Measurements from ENCODE around the gene ANO6. TPM values are rescaled to one million over a fixed set of nuclear protein-coding genes. Genes with fewer than 3 reads are reported as not detected.
"Not testable (repeated sequence)": the region's sequence is repeated elsewhere in the genome, so short reads cannot be mapped to it uniquely, and the experiment has no call there.

ANO6 gene
- total RNA-seq, 1 experiment from 2014 or later = 51.4 TPM

GRCh38 chr12:45314770-45315169, 98.9 kb downstream of the ANO6 start:
- Histone ChIP-seq H3K4me3 (no peak overlapping the region), H3K27me3 (ENCODE audit: insufficient read depth, low read depth) (no peaks in the 10 kb centered on the region), H3K9me3 (ENCODE audit: insufficient read depth, low read depth) (no peaks in the 10 kb centered on the region), H3F3A (ENCODE audit: insufficient read depth, low read depth) (no peaks in the 10 kb centered on the region), H3K36me3 (ENCODE audit: low read depth) (peaks cover 11% of the 10 kb centered on the region; the same call in 1 of the 2 replicates), H3K79me2 (ENCODE audit: low read depth) (peaks cover 6% of the 10 kb centered on the region; the same call in 1 of the 2 replicates), H3K9me2 (ENCODE audit: insufficient read depth) (no peaks in the 10 kb centered on the region), H3K27ac (no peak overlapping the region), H3K4me1 (replicated peaks; ENCODE audit: insufficient read depth) (no peaks in the 10 kb centered on the region), H2AFZ (no peak overlapping the region), H3K4me2 (no peak overlapping the region), H4K20me1 (ENCODE audit: insufficient read depth) (no peaks in the 10 kb centered on the region)
- BruUV-seq (replicated peaks) = no TSS peak
- POLR2A ChIA-PET (ENCODE audit: unreplicated experiment) = interaction anchor here (0.5 kb wide), 1 partner anchor 16 kb away, joined by 4 read pairs; no protein-coding TSS in a partner anchor
- DNase-seq = no peak
- intact Hi-C loops (cut with micrococcal nuclease; ENCODE audit: unreplicated experiment) = no loop called here
- CTCF ChIA-PET = no interaction called here
- TF ChIP-seq EZH2 (IDR thresholded peaks at IDR 0.05; ENCODE audit: low read depth) = no peak
- no peak for TF ChIP-seq CTCF (conservative IDR thresholded peaks at IDR 0.05)

- no peaks in the 10 kb centered on the region for H3K9me3 ChIP-seq (ENCODE audit: insufficient read depth, low read depth)
- POLR2A ChIA-PET (ENCODE audit: unreplicated experiment) = no interaction called here
- no peak overlapping the region for H3K27ac ChIP-seq
- no peak overlapping the region for H3K4me3 ChIP-seq
- H3K36me3 ChIP-seq (ENCODE audit: low read depth) = peaks cover 11% of the 10 kb centered on the region; the same call in 1 of the 2 replicates
- TF ChIP-seq EZH2 (IDR thresholded peaks at IDR 0.05; ENCODE audit: low read depth) (no peak), CTCF (conservative IDR thresholded peaks at IDR 0.05) (no peak)
- no peaks in the 10 kb centered on the region for H3K9me2 ChIP-seq (ENCODE audit: insufficient read depth)
- H2AFZ ChIP-seq = no peak overlapping the region
- peaks cover 5% of the 10 kb centered on the region; the same call in 1 of the 2 replicates for H3K79me2 ChIP-seq (ENCODE audit: low read depth)
- H4K20me1 ChIP-seq (ENCODE audit: insufficient read depth) = no peaks in the 10 kb centered on the region
- no peaks in the 10 kb centered on the region for H3K27me3 ChIP-seq (ENCODE audit: insufficient read depth, low read depth)
- intact Hi-C loops (cut with micrococcal nuclease; ENCODE audit: unreplicated experiment) = no loop called here
- DNase-seq = no peak
- H3F3A ChIP-seq (ENCODE audit: insufficient read depth, low read depth) = no peaks in the 10 kb centered on the region
- BruUV-seq (replicated peaks) = no TSS peak
- H3K4me2 ChIP-seq = no peak overlapping the region
- no peaks in the 10 kb centered on the region for H3K4me1 ChIP-seq (replicated peaks; ENCODE audit: insufficient read depth)
- CTCF ChIA-PET = no interaction called here
Observed at GRCh38 chr12:45315462-45315861, 99.6 kb downstream of the ANO6 start.

- H3K4me2 ChIP-seq; H4K20me1 ChIP-seq (ENCODE audit: insufficient read depth); H3K4me3 ChIP-seq; H3K4me1 ChIP-seq (replicated peaks; ENCODE audit: insufficient read depth); H3K9me3 ChIP-seq (ENCODE audit: insufficient read depth, low read depth); H3K27ac ChIP-seq; H3K9me2 ChIP-seq (ENCODE audit: insufficient read depth); DNase-seq; POLR2A ChIA-PET (ENCODE audit: unreplicated experiment); BruUV-seq (replicated peaks); H3K27me3 ChIP-seq (ENCODE audit: insufficient read depth, low read depth); H3F3A ChIP-seq (ENCODE audit: insufficient read depth, low read depth); CTCF ChIA-PET; intact Hi-C loops (cut with micrococcal nuclease; ENCODE audit: unreplicated experiment); H2AFZ ChIP-seq: not testable (repeated sequence)
- H3K36me3 ChIP-seq (ENCODE audit: low read depth) = peaks cover 17% of the 10 kb centered on the region
- peaks cover 16% of the 10 kb centered on the region for H3K79me2 ChIP-seq (ENCODE audit: low read depth)
Observed at GRCh38 chr12:45317261-45317660, 101.4 kb downstream of the ANO6 start.

- intact Hi-C loops (cut with micrococcal nuclease; ENCODE audit: unreplicated experiment) = no loop called here
- Histone ChIP-seq H3K4me2 (no peak overlapping the region), H3K4me1 (replicated peaks; ENCODE audit: insufficient read depth) (no peaks in the 10 kb centered on the region), H3K4me3 (no peak overlapping the region), H3K36me3 (ENCODE audit: low read depth) (peaks cover 16% of the 10 kb centered on the region; the same call in 1 of the 2 replicates), H3K9me3 (ENCODE audit: insufficient read depth, low read depth) (no peaks in the 10 kb centered on the region), H3F3A (ENCODE audit: insufficient read depth, low read depth) (no peaks in the 10 kb centered on the region), H4K20me1 (ENCODE audit: insufficient read depth) (no peaks in the 10 kb centered on the region; the same call in 1 of the 2 replicates), H3K79me2 (ENCODE audit: low read depth) (peaks cover 22% of the 10 kb centered on the region), H2AFZ (no peak overlapping the region), H3K27ac (no peak overlapping the region), H3K9me2 (ENCODE audit: insufficient read depth) (no peaks in the 10 kb centered on the region), H3K27me3 (ENCODE audit: insufficient read depth, low read depth) (no peaks in the 10 kb centered on the region)
- TF ChIP-seq CTCF (conservative IDR thresholded peaks at IDR 0.05) (no peak), EZH2 (IDR thresholded peaks at IDR 0.05; ENCODE audit: low read depth) (no peak)
- no peak for DNase-seq
- CTCF ChIA-PET = no interaction called here
- BruUV-seq (replicated peaks) = no TSS peak
- POLR2A ChIA-PET (ENCODE audit: unreplicated experiment) = no interaction called here
Observed at GRCh38 chr12:45322810-45323209, 106.9 kb downstream of the ANO6 start.
